Kidney epithelial cell (primary cell): ENCODE measurements around the gene CCR9. TPM values are rescaled to one million over a fixed set of nuclear protein-coding genes. Genes with fewer than 3 reads are reported as not detected.
A peak's percentile ranks its signal among the peaks of the same experiment; 100 is the strongest.

Experiments
- DNase-seq: peaks from one replicate; pipeline ENCODE4 v3.0.0-alpha.2; 2010; ENCODE audit warnings: low read depth
- H3K27me3 ChIP-seq: 2 replicates; pipeline ENCODE4 v1.6.0; 2011; ENCODE audit warnings: low read length; ENCODE audit not compliant: control insufficient read depth, insufficient read depth
- H3K36me3 ChIP-seq: 2 replicates; pipeline ENCODE4 v1.5.1; 2011; ENCODE audit warnings: low read length; ENCODE audit not compliant: control insufficient read depth, insufficient read depth
- H3K4me3 ChIP-seq: 2 replicates; pipeline ENCODE4 v1.5.1; 2011; ENCODE audit warnings: low read depth, mild to moderate bottlenecking, control low read depth, low read length
- total RNA-seq: library from RNA; depleted of rRNA; stranded (reverse); fragments of >200 nt; gene quantifications from 2 replicates; pipeline ENCODE4 v1.2.3, GENCODE V29; 2015
- TF ChIP-seq, protein P1 (sequence below): IDR thresholded peaks from 2 replicates; pipeline ENCODE4 v1.5.1; 2011; ENCODE audit warnings: mild to moderate bottlenecking, moderate library complexity, low read length, control low read depth, inconsistent platforms; ENCODE audit not compliant: insufficient read depth, poor library complexity, severe bottlenecking

CCR9 gene
- total RNA-seq, 1 donor from 2014 or later = not detected

DNA sequence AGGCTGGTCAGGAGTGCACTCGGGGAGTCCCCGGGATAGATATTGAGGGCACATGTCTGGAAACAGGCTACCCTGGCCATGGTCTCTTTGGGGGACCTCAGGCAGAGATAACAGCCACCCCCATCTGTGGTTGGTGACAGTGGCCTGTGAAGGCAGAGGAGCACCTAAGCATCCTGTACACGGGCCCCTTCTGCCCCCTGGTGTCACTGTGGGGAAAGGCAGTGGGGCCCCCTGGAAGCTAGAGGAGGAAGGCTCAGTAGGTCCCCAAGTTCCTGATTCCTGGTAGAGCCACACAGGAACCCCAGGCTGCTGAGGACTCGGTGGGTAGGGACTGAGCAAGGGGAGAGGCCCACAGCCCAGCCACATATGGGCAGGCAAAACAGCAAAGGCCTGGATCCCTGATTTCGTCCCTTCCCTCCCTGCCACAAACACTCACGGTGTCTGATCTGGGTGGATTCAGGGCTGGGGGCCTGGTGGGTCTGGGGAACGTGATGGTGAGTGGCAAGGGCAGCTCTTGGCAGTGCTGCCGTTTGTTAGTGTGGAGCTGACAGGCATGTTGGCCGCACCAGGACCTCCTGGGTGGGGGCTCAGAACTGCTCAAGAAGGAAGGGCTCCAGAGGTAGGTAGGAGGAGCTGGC is 42.8 kb downstream of the CCR9 start:
- Histone ChIP-seq H3K27me3 (no peaks in the 10 kb centered on the region), H3K4me3 (no peak overlapping the region), H3K36me3 (peaks cover 2% of the 10 kb centered on the region)
- no peak for DNase-seq
- TF ChIP-seq, protein P1, sequence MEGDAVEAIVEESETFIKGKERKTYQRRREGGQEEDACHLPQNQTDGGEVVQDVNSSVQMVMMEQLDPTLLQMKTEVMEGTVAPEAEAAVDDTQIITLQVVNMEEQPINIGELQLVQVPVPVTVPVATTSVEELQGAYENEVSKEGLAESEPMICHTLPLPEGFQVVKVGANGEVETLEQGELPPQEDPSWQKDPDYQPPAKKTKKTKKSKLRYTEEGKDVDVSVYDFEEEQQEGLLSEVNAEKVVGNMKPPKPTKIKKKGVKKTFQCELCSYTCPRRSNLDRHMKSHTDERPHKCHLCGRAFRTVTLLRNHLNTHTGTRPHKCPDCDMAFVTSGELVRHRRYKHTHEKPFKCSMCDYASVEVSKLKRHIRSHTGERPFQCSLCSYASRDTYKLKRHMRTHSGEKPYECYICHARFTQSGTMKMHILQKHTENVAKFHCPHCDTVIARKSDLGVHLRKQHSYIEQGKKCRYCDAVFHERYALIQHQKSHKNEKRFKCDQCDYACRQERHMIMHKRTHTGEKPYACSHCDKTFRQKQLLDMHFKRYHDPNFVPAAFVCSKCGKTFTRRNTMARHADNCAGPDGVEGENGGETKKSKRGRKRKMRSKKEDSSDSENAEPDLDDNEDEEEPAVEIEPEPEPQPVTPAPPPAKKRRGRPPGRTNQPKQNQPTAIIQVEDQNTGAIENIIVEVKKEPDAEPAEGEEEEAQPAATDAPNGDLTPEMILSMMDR = peak; percentile 83

DNA sequence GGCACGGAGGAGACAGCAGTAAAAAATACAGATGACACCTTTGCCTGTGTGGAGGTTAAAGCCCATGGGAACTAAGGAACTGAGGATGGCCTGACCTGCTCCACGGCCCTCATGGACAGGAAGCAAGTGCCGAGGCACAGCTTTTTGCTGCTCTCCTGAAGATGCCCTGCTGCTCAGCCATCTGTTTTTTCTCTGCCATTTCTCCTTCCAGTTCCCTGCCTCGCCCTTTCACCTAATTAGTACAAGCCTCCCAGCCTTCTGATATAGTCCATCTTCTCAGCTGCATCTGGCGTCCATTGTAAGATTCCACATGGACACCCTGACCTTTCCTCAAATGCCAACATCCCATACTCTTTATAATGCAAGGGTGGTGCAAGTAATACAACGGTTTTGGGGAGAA is 45.2 kb downstream of the CCR9 start:
- peaks cover 2% of the 10 kb centered on the region for H3K36me3 ChIP-seq

DNA sequence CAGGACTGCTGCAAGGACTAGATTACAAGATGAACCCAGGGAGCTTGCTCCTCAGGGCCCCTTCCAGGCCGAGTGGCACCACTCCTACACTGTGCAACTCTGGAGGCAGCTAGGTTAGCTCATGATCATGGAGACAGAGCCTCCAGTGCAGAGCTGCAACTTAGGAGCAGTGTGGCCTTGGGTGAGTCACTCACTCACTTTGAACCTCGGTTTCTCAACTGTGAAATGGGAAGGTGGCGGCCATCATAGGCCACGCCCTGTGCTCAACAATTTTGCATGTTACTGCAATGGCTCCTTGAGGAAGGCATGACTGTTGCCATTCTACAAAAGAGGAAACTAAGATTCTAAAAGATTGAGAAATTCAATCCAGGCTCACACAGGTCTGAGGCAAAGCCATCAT is 45.8 kb downstream of the CCR9 start:
- no peak overlapping the region for H3K4me3 ChIP-seq
- no peaks in the 10 kb centered on the region for H3K27me3 ChIP-seq
- TF ChIP-seq, protein P1 = no peak
- DNase-seq = no peak
- peaks cover 2% of the 10 kb centered on the region for H3K36me3 ChIP-seq

More for the DNA sequence above, 45.2 kb downstream of the CCR9 start:
- H3K4me3 ChIP-seq = no peak overlapping the region
- no peaks in the 10 kb centered on the region for H3K27me3 ChIP-seq
- DNase-seq = no peak
- TF ChIP-seq, protein P1 = no peak

DNA sequence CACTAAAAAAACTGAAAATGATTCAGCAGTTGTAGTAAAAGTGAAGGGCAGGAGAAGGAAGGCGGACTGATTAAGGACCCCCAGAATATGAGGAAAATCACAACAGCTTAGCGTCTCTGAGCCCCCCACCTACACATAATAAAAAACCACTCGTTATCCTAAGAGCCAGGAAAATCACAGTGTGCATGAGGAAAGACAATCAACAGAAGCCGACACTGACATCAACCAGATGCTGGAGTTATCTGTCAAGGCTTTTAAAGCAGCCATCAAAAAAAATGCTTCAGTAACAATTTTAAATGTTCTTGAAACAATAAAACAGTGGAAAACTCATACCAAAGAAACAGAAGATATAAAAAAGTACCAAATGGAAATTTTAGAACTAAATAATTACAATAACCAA is 47.2 kb downstream of the CCR9 start:
- H3K4me3 ChIP-seq = no peak overlapping the region
- H3K27me3 ChIP-seq = no peaks in the 10 kb centered on the region
- no peak for DNase-seq
- TF ChIP-seq, protein P1 = no peak
- no peaks in the 10 kb centered on the region for H3K36me3 ChIP-seq

DNA sequence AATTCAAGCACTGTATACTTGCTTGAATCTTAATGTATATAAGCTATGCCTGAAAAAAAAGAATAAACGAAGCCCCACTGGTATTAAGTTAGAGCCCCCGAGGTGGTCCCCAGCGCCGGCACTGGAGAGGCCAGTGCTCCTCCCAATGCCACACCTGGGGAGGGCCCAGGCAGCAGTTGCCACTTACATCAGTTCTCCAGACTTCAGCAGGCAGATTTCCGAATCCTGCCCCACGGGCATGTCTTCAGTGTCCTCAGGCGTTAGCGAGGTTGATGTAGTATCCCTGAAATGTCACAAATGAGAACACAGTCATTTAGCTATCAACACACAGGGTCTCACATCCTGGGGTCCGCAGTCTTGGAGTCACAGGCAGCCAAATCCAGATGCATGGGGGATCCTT is 49.9 kb downstream of the CCR9 start:
- DNase-seq = no peak
- no peaks in the 10 kb centered on the region for H3K27me3 ChIP-seq
- H3K36me3 ChIP-seq = no peaks in the 10 kb centered on the region
- H3K4me3 ChIP-seq = no peak overlapping the region
- TF ChIP-seq, protein P1 = no peak
